Astrocyte (in vitro differentiated cells and primary cell): Measurements from ENCODE around the gene FAM219A.

Experiments
- CTCF ChIP-seq: IDR thresholded peaks from 2 replicates; pipeline ENCODE4 v1.5.1; 2011; ENCODE audit warnings: low read depth, mild to moderate bottlenecking, inconsistent platforms, low read length, moderate library complexity; ENCODE audit not compliant: insufficient read depth
- EZH2 ChIP-seq: IDR thresholded peaks from 2 replicates; pipeline ENCODE4 v1.6.1; 2012; ENCODE audit warnings: mild to moderate bottlenecking, low read length, inconsistent platforms; ENCODE audit not compliant: insufficient read depth

GRCh38 chr9:34457266-34458012, 931 bp downstream of the FAM219A start:
- TF ChIP-seq CTCF (no peak), EZH2 (no peak)
